Heart left ventricle (tissue), 16 donors: ENCODE measurements around the gene KCNIP3. TPM values are rescaled to one million over a fixed set of nuclear protein-coding genes. Genes with fewer than 3 reads are reported as not detected.
A peak's percentile ranks its signal among the peaks of the same experiment; 100 is the strongest.
"Not testable (repeated sequence)": the region's sequence is repeated elsewhere in the genome, so short reads cannot be mapped to it uniquely, and the experiment has no call there.

ENCODE experiments used
- ATAC-seq, 4 donors: fragments of 200-7000 bp; cut with Tn5 transposase; one replicate each; pipeline ENCODE4 v1.9.1; 2020 to 2022; ENCODE audit warnings: moderate library complexity in 4 of 4, mild to moderate bottlenecking in 3 of 4, moderate number of reproducible peaks in 1 of 4
- DNase-seq, 5 donors: peaks; one replicate each; pipeline ENCODE4 v3.0.0-alpha.2; 2020
- H3K27ac ChIP-seq, 12 donors: fragments of 200-600 bp; sonication (generic) in 4 of 12; one replicate each; pipeline versions ENCODE4 v1.5.0 to v1.8.0; 2016 to 2022; ENCODE audit warnings: mild to moderate bottlenecking in 2 of 12
- H3K27me3 ChIP-seq, 9 donors: fragments of 200-600 bp; sonication (generic) in 2 of 9; one replicate each; pipeline versions ENCODE4 v1.5.1 to v1.8.0; 2016 to 2022; ENCODE audit warnings: mild to moderate bottlenecking in 3 of 9
- H3K36me3 ChIP-seq, 9 donors: fragments of 200-600 bp; sonication (generic) in 2 of 9; one replicate each; pipeline versions ENCODE4 v1.5.0 to v1.8.0; 2018 to 2022; ENCODE audit warnings: mild to moderate bottlenecking in 2 of 9
- H3K4me1 ChIP-seq, 12 donors: fragments of 200-600 bp; sonication (generic) in 4 of 12; one replicate each; pipeline versions ENCODE4 v1.5.0 to v1.8.0; 2016 to 2022; ENCODE audit warnings: mild to moderate bottlenecking in 3 of 12
- H3K4me3 ChIP-seq, 12 donors: fragments of 200-600 bp; sonication (generic) in 4 of 12; one replicate each; pipeline versions ENCODE4 v1.5.0 to v1.8.0; 2017 to 2022; ENCODE audit warnings: mild to moderate bottlenecking in 9 of 12, moderate library complexity in 4 of 12
- H3K9me3 ChIP-seq, 12 donors: fragments of 200-600 bp; sonication (generic) in 4 of 12; one replicate each; pipeline versions ENCODE4 v1.5.0 to v1.8.0; 2016 to 2022; ENCODE audit warnings: mild to moderate bottlenecking in 1 of 12
- CTCF ChIP-seq, 12 donors: fragments of 200-600 bp; sonication (generic) in 4 of 12; IDR thresholded peaks; one replicate each; pipeline versions ENCODE4 v1.5.0 to v1.8.0; 2018 to 2022; ENCODE audit warnings: antibody characterized with exemption in 12 of 12, mild to moderate bottlenecking in 5 of 12
- POLR2A ChIP-seq, 2 donors: fragments of 450-650 bp; IDR thresholded peaks; one replicate each; pipeline ENCODE4 v1.6.1; 2017; ENCODE audit warnings: antibody characterized with exemption in 2 of 2, mild to moderate bottlenecking in 2 of 2, moderate library complexity in 2 of 2
- WGBS, 4 donors: extraction: QIAGEN DNeasy Blood & Tissue Kit in 2 of 4; methylation state at CpG; one replicate each; pipeline versions ENCODE4 v1.1.5 to v1.1.7; 2013 to 2018; 5-methylcytosine and 5-hydroxymethylcytosine counted together
- intact Hi-C, 10 donors: fragments of 100-400 bp; cut with DNase I; formaldehyde crosslinking; loops; one replicate each; pipeline versions ENCODE4 v1.11.1 to v1.14.2; 2022
- polyA plus RNA-seq, 2 donors: library from polyadenylated mRNA; stranded (reverse); fragments of 200-250 nt; gene quantifications; one replicate each; pipeline ENCODE4 v1.2.3, GENCODE V29; 2013
- total RNA-seq, 9 donors: library from RNA; depleted of rRNA in 2 of 9; stranded (reverse); fragments of >200 nt in 2 of 9; fragmentation: NEBNext Ultra II Directional in 3 of 9; extraction: Animal tissue kit (Norgen Biotek cat#: 25700) in 3 of 9; gene quantifications; one replicate each; pipeline versions ENCODE4 v1.1.0 to v1.2.4, GENCODE V29; 2016 to 2023
- donor health status: ischemic (EF 13 %, LVEDD 7.1; RV severe dilation, severe dysfunction).
- donor health status: healthy with polysubstance abuse.
- donor health status: DM: no; HTN: yes; CAD: no.
- donor health status: DM: no; HTN: no; CAD: no.
- donor health status: ischemic (EF 25% LVEDD 6.9; RV normal size, moderate dysfunction).
- donor health status: ischemic (EF 25% LVEDD 5.7; RV mildly dilated, moderate dysfunction).
- donor health status: healthy.
- donor health status: DM: yes; HTN: yes; CAD: no.
- donor health status: ischemic (EF 35%, LVEDD 5.7; RV mildly dilated, moderate dysfunction).
- donor health status: nonischemic (EF 11% LVEDD 7.7; RV severe dilation, severe dysfunction).
- donor health status: DM: yes; HTN: yes; CAD: no.
- donor health status: PGD.
- donor health status: ischemic (EF 29% LVEDD 5.4; RV normal size, mild dysfunction).
- donor health status: nonischemic (EF 23%, LVEDD 6.1; RV moderate dilation, normal function).

Gene KCNIP3
- total and polyA plus RNA-seq, 11 donors: 2.7 to 8.3 (median 4.0) TPM

GRCh38 chr2:95375532-95376150 lies 78.5 kb downstream of the KCNIP3 start:
- no peak overlapping the region for H3K27ac ChIP-seq
- intact Hi-C loops: no loop called here
- ATAC-seq (peak in 1 of 4 donors; percentile 62), DNase-seq (no peak)
- H3K9me3 ChIP-seq: peaks cover 0 to 7% (median 0%) of the 10 kb centered on the region in 12 donors
- H3K27me3 ChIP-seq: no peaks in the 10 kb centered on the region
- 65 to 71% (median 67%) methylated on average over 11 to 21 of the region's 21 CpGs for WGBS, 4 donors
- TF ChIP-seq CTCF (IDR thresholded peaks at IDR 0.05): no peak
- TF ChIP-seq POLR2A (IDR thresholded peaks at IDR 0.05): no peak
- H3K4me1 ChIP-seq: no peaks in the 10 kb centered on the region
- peaks cover 0 to 12% (median 0%) of the 10 kb centered on the region in 9 donors for H3K36me3 ChIP-seq
- no peak overlapping the region for H3K4me3 ChIP-seq

GRCh38 chr2:95376311-95377215 lies 79.4 kb downstream of the KCNIP3 start:
- no peak for DNase-seq
- Histone ChIP-seq H3K27ac (no peak overlapping the region), H3K4me3 (no peak overlapping the region), H3K36me3 (peaks cover 0 to 12% (median 0%) of the 10 kb centered on the region in 9 donors), H3K27me3 (no peaks in the 10 kb centered on the region), H3K4me1 (no peaks in the 10 kb centered on the region), H3K9me3 (no peaks in the 10 kb centered on the region)
- TF ChIP-seq CTCF (IDR thresholded peaks at IDR 0.05) (no peak), POLR2A (IDR thresholded peaks at IDR 0.05) (no peak)
- ATAC-seq: no peak
- intact Hi-C loops: no loop called here
- 84 to 89% (median 87%) methylated on average over 21 to 22 of the region's 22 CpGs for WGBS, 4 donors

GRCh38 chr2:95377216-95378123 lies 80.3 kb downstream of the KCNIP3 start:
- Histone ChIP-seq H3K36me3 (peaks cover 0 to 12% (median 0%) of the 10 kb centered on the region in 9 donors), H3K27ac (no peak overlapping the region), H3K4me1 (no peaks in the 10 kb centered on the region), H3K9me3 (no peaks in the 10 kb centered on the region), H3K4me3 (no peak overlapping the region), H3K27me3 (no peaks in the 10 kb centered on the region)
- DNase-seq: no peak
- 84 to 89% (median 86%) methylated on average over 8 to 17 of the region's 17 CpGs for WGBS, 4 donors
- intact Hi-C loops: no loop called here
- ATAC-seq: no peak
- no peak for TF ChIP-seq POLR2A (IDR thresholded peaks at IDR 0.05)
- no peak for TF ChIP-seq CTCF (IDR thresholded peaks at IDR 0.05)

DNA sequence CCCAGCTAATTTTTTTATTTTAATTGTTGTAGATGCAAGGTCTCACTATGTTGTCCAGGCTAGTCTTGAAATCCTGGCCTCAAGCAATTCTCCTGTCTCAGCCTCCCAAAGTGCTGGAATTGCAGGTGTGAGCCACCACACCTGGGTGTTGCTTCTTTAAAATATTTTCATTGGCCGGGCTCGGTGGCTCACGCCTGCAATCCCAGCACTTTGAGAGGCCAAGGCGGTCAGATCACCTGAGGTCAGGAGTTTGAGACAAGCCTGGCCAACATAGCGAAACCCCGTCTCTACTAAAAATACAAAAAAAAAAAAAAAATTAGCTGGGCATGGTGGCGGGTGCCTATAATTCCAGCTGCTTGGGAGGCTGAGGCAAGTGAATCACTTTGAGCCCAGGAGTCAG lies 81.1 kb downstream of the KCNIP3 start:
- 95 to 98% (median 96%) methylated on average over 7 of the region's 7 CpGs for WGBS, 4 donors
- H3K4me3 ChIP-seq, H3K27ac ChIP-seq, H3K4me1 ChIP-seq, ATAC-seq, DNase-seq, H3K27me3 ChIP-seq, H3K9me3 ChIP-seq, intact Hi-C loops: not testable (repeated sequence)
- peaks cover 0 to 12% (median 0%) of the 10 kb centered on the region in 9 donors for H3K36me3 ChIP-seq
